GM23338 (cell line): Measurements from ENCODE around the gene NIPAL4. TPM values are rescaled to one million over a fixed set of nuclear protein-coding genes. Genes with fewer than 3 reads are reported as not detected.

Experiments
- ATAC-seq: fragments of 200-7000 bp; cut with Tn5 transposase; 3 replicates; pipeline ENCODE4 v1.9.1; 2020
- DNase-seq: peaks from one replicate; pipeline ENCODE4 v3.0.0-alpha.2; 2015; ENCODE audit warnings: low spot score
- H2AFZ ChIP-seq: fragments of 200-600 bp; sonication (generic); 2 replicates; pipeline ENCODE4 v1.8.0; 2016; ENCODE audit warnings: antibody characterized with exemption, mild to moderate bottlenecking, moderate library complexity
- H3F3A ChIP-seq: fragments of 200-600 bp; sonication (generic); replicated peaks from 2 replicates; pipeline ENCODE4 v1.8.0; 2017; ENCODE audit warnings: antibody characterized with exemption, mixed run types, low read depth
- H3K27ac ChIP-seq: fragments of 200-600 bp; sonication (generic); 2 replicates; pipeline ENCODE4 v1.6.1; 2016; ENCODE audit warnings: low read depth
- H3K27me3 ChIP-seq: fragments of 200-600 bp; sonication (generic); 2 replicates; pipeline ENCODE4 v1.8.0; 2016; ENCODE audit warnings: mild to moderate bottlenecking, mixed run types, moderate library complexity; ENCODE audit not compliant: insufficient read depth
- H3K36me3 ChIP-seq: fragments of 200-600 bp; sonication (generic); 2 replicates; pipeline ENCODE4 v1.8.0; 2016; ENCODE audit warnings: mild to moderate bottlenecking; ENCODE audit not compliant: insufficient read depth
- H3K4me1 ChIP-seq: fragments of 200-600 bp; sonication (generic); 2 replicates; pipeline ENCODE4 v1.8.0; 2016; ENCODE audit warnings: mild to moderate bottlenecking, moderate library complexity; ENCODE audit not compliant: insufficient read depth
- H3K4me2 ChIP-seq: fragments of 200-600 bp; sonication (generic); 2 replicates; pipeline ENCODE4 v1.7.1; 2017; ENCODE audit warnings: mixed run types
- H3K4me3 ChIP-seq: fragments of 200-600 bp; sonication (generic); 2 replicates; pipeline ENCODE4 v1.6.1; 2016; ENCODE audit warnings: mixed run types
- H3K79me2 ChIP-seq: fragments of 200-600 bp; sonication (generic); replicated peaks from 2 replicates; pipeline ENCODE4 v1.8.0; 2017; ENCODE audit warnings: mild to moderate bottlenecking; ENCODE audit not compliant: insufficient read depth
- H3K9me2 ChIP-seq: fragments of 200-600 bp; sonication (generic); 2 replicates; pipeline ENCODE4 v1.8.0; 2017; ENCODE audit not compliant: insufficient read depth
- H4K20me1 ChIP-seq: fragments of 200-600 bp; sonication (generic); replicated peaks from 2 replicates; pipeline ENCODE4 v1.8.0; 2017; ENCODE audit warnings: mild to moderate bottlenecking; ENCODE audit not compliant: insufficient read depth
- H3K27ac Mint-ChIP-seq: 2 replicates; pipeline ENCODE4 v1.8.0; 2020; ENCODE audit warnings: inconsistent platforms, mild to moderate bottlenecking, moderate library complexity, mixed read lengths
- H3K27me3 Mint-ChIP-seq: 3 replicates; pipeline ENCODE4 v1.8.0; 2022; ENCODE audit warnings: low read depth, mild to moderate bottlenecking, moderate library complexity, mixed read lengths, inconsistent platforms; ENCODE audit not compliant: insufficient read depth, poor library complexity
- H3K36me3 Mint-ChIP-seq: 3 replicates; pipeline ENCODE4 v1.8.0; 2021; ENCODE audit warnings: low read depth, mild to moderate bottlenecking, inconsistent platforms, moderate library complexity, mixed read lengths
- H3K4me1 Mint-ChIP-seq: 3 replicates; pipeline ENCODE4 v1.8.0; 2020; ENCODE audit warnings: mild to moderate bottlenecking, inconsistent platforms, mixed read lengths
- H3K4me3 Mint-ChIP-seq: 3 replicates; pipeline ENCODE4 v1.8.0; 2021; ENCODE audit warnings: moderate library complexity, mild to moderate bottlenecking, inconsistent platforms, mixed read lengths
- H3K9me3 Mint-ChIP-seq: 3 replicates; pipeline ENCODE4 v1.8.0; 2020; ENCODE audit warnings: moderate library complexity, mild to moderate bottlenecking, inconsistent platforms, mixed read lengths
- CREB1 ChIP-seq: fragments of 250-450 bp; sonication (Bioruptor Pico); IDR thresholded peaks from 2 replicates; pipeline ENCODE4 v1.5.0; 2020; ENCODE audit warnings: low read depth, mild to moderate bottlenecking, moderate library complexity
- EZH2 ChIP-seq: fragments of 200-600 bp; sonication (generic); IDR thresholded peaks from one replicate; pipeline ENCODE4 v1.8.0; 2017; ENCODE audit warnings: antibody characterized with exemption, mild to moderate bottlenecking, low read depth; ENCODE audit not compliant: unreplicated experiment
- EZH2phosphoT487 ChIP-seq: fragments of 200-600 bp; sonication (generic); IDR thresholded peaks from one replicate; pipeline ENCODE4 v1.8.1; 2018; ENCODE audit warnings: antibody characterized with exemption; ENCODE audit not compliant: unreplicated experiment
- JUNB ChIP-seq: IDR thresholded peaks from one replicate; pipeline ENCODE4 v1.6.1; 2016; ENCODE audit warnings: antibody characterized with exemption; ENCODE audit not compliant: unreplicated experiment
- NANOG ChIP-seq: IDR thresholded peaks from 2 replicates; pipeline ENCODE4 v1.6.1; 2016; ENCODE audit warnings: antibody characterized with exemption, borderline replicate concordance
- POLR2AphosphoS5 ChIP-seq: IDR thresholded peaks from 2 replicates; pipeline ENCODE4 v1.6.1; 2016; ENCODE audit warnings: antibody characterized with exemption, low read depth
- STAT1 ChIP-seq: IDR thresholded peaks from one replicate; pipeline ENCODE4 v1.6.1; 2016; ENCODE audit warnings: antibody characterized with exemption; ENCODE audit not compliant: unreplicated experiment
- ZNF114 ChIP-seq: fragments of 250-450 bp; sonication (Bioruptor Pico); IDR thresholded peaks from 2 replicates; pipeline ENCODE4 v1.5.0; 2020; ENCODE audit warnings: mild to moderate bottlenecking, moderate library complexity
- ZNF331 ChIP-seq: fragments of 250-450 bp; sonication (Bioruptor Pico); IDR thresholded peaks from 2 replicates; pipeline ENCODE4 v1.5.0; 2020; ENCODE audit warnings: low read depth, mild to moderate bottlenecking, moderate library complexity
- polyA plus RNA-seq: library from polyadenylated mRNA; unstranded; fragments of >200 nt; fragmentation: Nextera tagmentation; extraction: Ambion mirVana; gene quantifications from 2 replicates; pipeline ENCODE4 v1.2.1, GENCODE V29; 2016
- total RNA-seq: library from RNA; depleted of rRNA; stranded (reverse); fragments of >200 nt; shearing (Covaris generic); gene quantifications from 2 replicates; pipeline ENCODE4 v1.2.3, GENCODE V29; 2014
- TF ChIP-seq, protein P1 (sequence below): fragments of 250-450 bp; sonication (Bioruptor Pico); IDR thresholded peaks from 2 replicates; pipeline ENCODE4 v1.5.0; 2020; ENCODE audit warnings: mild to moderate bottlenecking, moderate library complexity
- TF ChIP-seq, protein P2 (sequence below), 2 experiments: fragments of 200-600 bp in 1 of 2; sonication (generic) in 1 of 2; conservative IDR thresholded peaks; 2 replicates each; pipeline versions ENCODE4 v1.5.1 to v1.6.1; 2016 to 2017; ENCODE audit warnings: antibody characterized with exemption in 2 of 2, low read depth in 2 of 2, mild to moderate bottlenecking in 2 of 2, moderate library complexity in 1 of 2
- TF ChIP-seq, protein P3 (sequence below): IDR thresholded peaks from one replicate; pipeline ENCODE4 v1.6.1; 2018; ENCODE audit warnings: antibody characterized with exemption; ENCODE audit not compliant: unreplicated experiment
- TF ChIP-seq, protein P4 (sequence below): IDR thresholded peaks from 2 replicates; pipeline ENCODE4 v1.6.1; 2016; ENCODE audit warnings: antibody characterized with exemption

Gene NIPAL4
- total and polyA plus RNA-seq, 2 experiments from 2014 or later = 0.21 TPM; not detected in 1

DNA sequence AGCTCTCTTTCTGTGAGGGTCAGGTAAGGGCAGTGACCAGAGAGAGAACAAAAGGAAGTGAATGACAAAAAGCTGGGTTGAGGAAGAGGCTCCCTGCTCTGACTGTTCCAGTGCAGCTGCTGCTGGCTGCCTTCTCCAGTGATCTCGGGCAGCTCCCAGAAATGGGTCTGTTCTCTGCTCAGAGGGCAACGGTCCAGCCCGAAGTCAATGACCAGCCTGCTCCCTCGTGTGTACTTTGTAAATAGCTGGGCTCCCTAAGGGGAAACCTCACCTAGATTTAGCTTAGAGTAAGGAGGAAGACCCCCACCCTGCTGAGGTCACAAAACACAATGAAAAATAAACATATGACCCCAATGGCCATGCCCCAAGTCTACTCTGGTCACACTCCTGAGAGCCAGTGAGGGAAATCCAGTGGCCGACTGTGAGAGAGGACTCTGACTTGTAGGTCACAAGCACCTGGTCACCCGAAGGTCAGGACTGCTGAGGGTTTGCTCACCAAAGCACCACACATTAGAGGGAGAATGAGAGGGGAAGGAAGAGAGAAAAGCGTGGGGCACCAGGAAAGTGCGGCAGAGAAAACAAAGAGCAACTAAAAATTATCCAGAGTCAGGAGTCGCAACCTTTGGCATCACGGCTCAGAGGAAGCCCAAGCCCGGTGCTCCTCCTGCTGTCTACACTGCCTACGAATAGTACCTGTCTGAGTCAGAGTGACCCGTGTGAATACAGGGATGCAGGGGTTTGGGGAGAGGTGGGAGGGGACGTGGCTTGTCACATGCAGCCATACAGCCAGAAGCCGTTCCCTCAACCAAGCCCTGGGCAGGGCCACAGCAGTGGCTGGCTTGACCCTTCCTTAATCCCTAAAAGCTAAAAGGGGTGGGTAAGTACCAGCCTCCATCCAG lies 19.8 kb downstream of the NIPAL4 start:
- Histone ChIP-seq H3K4me3 (no peak overlapping the region), H3K4me1 (peaks cover 9% of the 10 kb centered on the region), H4K20me1 (no peaks in the 10 kb centered on the region), H3K79me2 (no peaks in the 10 kb centered on the region), H3K4me2 (no peak overlapping the region), H3K36me3 (no peaks in the 10 kb centered on the region), H2AFZ (no peak overlapping the region), H3K27me3 (no peaks in the 10 kb centered on the region), H3K9me2 (no peaks in the 10 kb centered on the region), H3K27ac (no peak overlapping the region), H3F3A (no peaks in the 10 kb centered on the region)
- H3K9me3 Mint-ChIP-seq = no peaks in the 10 kb centered on the region
- H3K4me1 Mint-ChIP-seq = peaks cover 20% of the 10 kb centered on the region
- no peak overlapping the region for H3K4me3 Mint-ChIP-seq
- no peak for TF ChIP-seq EZH2phosphoT487
- TF ChIP-seq, protein P1, sequence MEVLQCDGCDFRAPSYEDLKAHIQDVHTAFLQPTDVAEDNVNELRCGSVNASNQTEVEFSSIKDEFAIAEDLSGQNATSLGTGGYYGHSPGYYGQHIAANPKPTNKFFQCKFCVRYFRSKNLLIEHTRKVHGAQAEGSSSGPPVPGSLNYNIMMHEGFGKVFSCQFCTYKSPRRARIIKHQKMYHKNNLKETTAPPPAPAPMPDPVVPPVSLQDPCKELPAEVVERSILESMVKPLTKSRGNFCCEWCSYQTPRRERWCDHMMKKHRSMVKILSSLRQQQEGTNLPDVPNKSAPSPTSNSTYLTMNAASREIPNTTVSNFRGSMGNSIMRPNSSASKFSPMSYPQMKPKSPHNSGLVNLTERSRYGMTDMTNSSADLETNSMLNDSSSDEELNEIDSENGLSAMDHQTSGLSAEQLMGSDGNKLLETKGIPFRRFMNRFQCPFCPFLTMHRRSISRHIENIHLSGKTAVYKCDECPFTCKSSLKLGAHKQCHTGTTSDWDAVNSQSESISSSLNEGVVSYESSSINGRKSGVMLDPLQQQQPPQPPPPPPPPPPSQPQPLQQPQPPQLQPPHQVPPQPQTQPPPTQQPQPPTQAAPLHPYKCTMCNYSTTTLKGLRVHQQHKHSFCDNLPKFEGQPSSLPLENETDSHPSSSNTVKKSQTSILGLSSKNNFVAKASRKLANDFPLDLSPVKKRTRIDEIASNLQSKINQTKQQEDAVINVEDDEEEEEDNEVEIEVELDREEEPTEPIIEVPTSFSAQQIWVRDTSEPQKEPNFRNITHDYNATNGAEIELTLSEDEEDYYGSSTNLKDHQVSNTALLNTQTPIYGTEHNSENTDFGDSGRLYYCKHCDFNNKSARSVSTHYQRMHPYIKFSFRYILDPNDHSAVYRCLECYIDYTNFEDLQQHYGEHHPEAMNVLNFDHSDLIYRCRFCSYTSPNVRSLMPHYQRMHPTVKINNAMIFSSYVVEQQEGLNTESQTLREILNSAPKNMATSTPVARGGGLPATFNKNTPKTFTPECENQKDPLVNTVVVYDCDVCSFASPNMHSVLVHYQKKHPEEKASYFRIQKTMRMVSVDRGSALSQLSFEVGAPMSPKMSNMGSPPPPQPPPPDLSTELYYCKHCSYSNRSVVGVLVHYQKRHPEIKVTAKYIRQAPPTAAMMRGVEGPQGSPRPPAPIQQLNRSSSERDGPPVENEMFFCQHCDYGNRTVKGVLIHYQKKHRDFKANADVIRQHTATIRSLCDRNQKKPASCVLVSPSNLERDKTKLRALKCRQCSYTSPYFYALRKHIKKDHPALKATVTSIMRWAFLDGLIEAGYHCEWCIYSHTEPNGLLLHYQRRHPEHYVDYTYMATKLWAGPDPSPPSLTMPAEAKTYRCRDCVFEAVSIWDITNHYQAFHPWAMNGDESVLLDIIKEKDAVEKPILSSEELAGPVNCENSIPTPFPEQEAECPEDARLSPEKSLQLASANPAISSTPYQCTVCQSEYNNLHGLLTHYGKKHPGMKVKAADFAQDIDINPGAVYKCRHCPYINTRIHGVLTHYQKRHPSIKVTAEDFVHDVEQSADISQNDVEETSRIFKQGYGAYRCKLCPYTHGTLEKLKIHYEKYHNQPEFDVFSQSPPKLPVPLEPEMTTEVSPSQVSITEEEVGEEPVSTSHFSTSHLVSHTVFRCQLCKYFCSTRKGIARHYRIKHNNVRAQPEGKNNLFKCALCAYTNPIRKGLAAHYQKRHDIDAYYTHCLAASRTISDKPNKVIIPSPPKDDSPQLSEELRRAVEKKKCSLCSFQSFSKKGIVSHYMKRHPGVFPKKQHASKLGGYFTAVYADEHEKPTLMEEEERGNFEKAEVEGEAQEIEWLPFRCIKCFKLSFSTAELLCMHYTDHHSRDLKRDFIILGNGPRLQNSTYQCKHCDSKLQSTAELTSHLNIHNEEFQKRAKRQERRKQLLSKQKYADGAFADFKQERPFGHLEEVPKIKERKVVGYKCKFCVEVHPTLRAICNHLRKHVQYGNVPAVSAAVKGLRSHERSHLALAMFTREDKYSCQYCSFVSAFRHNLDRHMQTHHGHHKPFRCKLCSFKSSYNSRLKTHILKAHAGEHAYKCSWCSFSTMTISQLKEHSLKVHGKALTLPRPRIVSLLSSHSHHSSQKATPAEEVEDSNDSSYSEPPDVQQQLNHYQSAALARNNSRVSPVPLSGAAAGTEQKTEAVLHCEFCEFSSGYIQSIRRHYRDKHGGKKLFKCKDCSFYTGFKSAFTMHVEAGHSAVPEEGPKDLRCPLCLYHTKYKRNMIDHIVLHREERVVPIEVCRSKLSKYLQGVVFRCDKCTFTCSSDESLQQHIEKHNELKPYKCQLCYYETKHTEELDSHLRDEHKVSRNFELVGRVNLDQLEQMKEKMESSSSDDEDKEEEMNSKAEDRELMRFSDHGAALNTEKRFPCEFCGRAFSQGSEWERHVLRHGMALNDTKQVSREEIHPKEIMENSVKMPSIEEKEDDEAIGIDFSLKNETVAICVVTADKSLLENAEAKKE = no peak
- no peak for TF ChIP-seq EZH2
- TF ChIP-seq, protein P2, sequence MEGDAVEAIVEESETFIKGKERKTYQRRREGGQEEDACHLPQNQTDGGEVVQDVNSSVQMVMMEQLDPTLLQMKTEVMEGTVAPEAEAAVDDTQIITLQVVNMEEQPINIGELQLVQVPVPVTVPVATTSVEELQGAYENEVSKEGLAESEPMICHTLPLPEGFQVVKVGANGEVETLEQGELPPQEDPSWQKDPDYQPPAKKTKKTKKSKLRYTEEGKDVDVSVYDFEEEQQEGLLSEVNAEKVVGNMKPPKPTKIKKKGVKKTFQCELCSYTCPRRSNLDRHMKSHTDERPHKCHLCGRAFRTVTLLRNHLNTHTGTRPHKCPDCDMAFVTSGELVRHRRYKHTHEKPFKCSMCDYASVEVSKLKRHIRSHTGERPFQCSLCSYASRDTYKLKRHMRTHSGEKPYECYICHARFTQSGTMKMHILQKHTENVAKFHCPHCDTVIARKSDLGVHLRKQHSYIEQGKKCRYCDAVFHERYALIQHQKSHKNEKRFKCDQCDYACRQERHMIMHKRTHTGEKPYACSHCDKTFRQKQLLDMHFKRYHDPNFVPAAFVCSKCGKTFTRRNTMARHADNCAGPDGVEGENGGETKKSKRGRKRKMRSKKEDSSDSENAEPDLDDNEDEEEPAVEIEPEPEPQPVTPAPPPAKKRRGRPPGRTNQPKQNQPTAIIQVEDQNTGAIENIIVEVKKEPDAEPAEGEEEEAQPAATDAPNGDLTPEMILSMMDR (conservative IDR thresholded peaks at IDR 0.05; ENCODE audit: low read depth in 2 of 2) = no peak
- no peak for TF ChIP-seq ZNF114 (CRISPR knock-in tag)
- TF ChIP-seq CREB1 (CRISPR knock-in tag) = no peak
- TF ChIP-seq NANOG = no peak
- TF ChIP-seq STAT1 = no peak
- TF ChIP-seq, protein P3, sequence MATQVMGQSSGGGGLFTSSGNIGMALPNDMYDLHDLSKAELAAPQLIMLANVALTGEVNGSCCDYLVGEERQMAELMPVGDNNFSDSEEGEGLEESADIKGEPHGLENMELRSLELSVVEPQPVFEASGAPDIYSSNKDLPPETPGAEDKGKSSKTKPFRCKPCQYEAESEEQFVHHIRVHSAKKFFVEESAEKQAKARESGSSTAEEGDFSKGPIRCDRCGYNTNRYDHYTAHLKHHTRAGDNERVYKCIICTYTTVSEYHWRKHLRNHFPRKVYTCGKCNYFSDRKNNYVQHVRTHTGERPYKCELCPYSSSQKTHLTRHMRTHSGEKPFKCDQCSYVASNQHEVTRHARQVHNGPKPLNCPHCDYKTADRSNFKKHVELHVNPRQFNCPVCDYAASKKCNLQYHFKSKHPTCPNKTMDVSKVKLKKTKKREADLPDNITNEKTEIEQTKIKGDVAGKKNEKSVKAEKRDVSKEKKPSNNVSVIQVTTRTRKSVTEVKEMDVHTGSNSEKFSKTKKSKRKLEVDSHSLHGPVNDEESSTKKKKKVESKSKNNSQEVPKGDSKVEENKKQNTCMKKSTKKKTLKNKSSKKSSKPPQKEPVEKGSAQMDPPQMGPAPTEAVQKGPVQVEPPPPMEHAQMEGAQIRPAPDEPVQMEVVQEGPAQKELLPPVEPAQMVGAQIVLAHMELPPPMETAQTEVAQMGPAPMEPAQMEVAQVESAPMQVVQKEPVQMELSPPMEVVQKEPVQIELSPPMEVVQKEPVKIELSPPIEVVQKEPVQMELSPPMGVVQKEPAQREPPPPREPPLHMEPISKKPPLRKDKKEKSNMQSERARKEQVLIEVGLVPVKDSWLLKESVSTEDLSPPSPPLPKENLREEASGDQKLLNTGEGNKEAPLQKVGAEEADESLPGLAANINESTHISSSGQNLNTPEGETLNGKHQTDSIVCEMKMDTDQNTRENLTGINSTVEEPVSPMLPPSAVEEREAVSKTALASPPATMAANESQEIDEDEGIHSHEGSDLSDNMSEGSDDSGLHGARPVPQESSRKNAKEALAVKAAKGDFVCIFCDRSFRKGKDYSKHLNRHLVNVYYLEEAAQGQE = no peak
- TF ChIP-seq, protein P4, sequence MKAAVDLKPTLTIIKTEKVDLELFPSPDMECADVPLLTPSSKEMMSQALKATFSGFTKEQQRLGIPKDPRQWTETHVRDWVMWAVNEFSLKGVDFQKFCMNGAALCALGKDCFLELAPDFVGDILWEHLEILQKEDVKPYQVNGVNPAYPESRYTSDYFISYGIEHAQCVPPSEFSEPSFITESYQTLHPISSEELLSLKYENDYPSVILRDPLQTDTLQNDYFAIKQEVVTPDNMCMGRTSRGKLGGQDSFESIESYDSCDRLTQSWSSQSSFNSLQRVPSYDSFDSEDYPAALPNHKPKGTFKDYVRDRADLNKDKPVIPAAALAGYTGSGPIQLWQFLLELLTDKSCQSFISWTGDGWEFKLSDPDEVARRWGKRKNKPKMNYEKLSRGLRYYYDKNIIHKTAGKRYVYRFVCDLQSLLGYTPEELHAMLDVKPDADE = no peak
- TF ChIP-seq ZNF331 (CRISPR knock-in tag) = no peak
- TF ChIP-seq POLR2AphosphoS5 = no peak
- no peak for TF ChIP-seq JUNB
- ATAC-seq (peak; percentile 72), DNase-seq (peak; percentile 21)
- peaks cover 9% of the 10 kb centered on the region for H3K36me3 Mint-ChIP-seq
- H3K27me3 Mint-ChIP-seq = no peaks in the 10 kb centered on the region
- peak overlapping the region; percentile 50; the same call in 1 of the 2 replicates for H3K27ac Mint-ChIP-seq
